Activated CD4-positive, alpha-beta T cell treated with anti-CD3 and anti-CD28 coated beads for 48 hours (primary cell): Measurements from ENCODE around the gene RASGRP1.
"Not testable (repeated sequence)": the region's sequence is repeated elsewhere in the genome, so short reads cannot be mapped to it uniquely, and the experiment has no call there.

Experiments used
- DNase-seq: peaks from one replicate; pipeline ENCODE4 v3.0.0-alpha.2; 2020

The RASGRP1 gene

DNA sequence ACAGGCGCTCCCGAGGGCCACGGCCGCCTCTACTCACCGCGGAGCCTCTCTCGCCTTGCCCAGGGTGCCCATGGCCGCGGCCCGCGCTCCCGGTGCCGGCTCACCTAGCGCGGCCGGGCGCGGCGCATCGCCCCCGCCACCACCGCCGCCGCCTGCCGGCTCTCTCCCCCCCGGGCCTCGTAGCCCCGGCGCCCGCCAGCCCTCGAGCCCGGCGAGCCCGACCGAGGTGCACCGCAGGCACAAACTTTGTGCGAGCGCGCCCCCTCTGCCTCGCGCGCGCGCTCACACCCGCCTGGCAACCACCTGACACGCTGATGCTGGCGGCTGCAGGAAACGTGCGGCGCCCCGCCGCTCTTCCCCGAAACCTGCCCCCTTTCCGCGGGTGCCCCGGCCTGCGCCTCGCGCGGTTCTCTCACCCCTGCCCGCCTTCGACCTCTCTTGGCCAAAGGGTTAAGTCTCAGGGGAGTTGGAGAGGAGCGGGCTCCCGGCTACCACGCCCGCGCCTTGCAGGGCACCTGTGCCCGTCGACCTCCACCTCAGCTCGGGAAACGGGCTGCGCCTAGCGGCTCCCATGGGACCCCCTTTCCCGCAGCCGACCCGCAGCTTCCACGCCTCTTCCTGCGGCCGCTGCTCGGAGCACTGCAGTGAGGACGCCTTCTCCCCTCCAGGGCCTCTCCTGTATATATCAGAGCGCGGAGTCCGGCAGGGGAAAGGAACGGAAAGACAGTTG is at the start of gene RASGRP1:
Gene RASGRP1 (minus strand): TSS at position 258 of the 730 bp plus-strand sequence. CDS start 186 bp downstream, at position 72.
- DNase-seq: peak; percentile 89

DNA sequence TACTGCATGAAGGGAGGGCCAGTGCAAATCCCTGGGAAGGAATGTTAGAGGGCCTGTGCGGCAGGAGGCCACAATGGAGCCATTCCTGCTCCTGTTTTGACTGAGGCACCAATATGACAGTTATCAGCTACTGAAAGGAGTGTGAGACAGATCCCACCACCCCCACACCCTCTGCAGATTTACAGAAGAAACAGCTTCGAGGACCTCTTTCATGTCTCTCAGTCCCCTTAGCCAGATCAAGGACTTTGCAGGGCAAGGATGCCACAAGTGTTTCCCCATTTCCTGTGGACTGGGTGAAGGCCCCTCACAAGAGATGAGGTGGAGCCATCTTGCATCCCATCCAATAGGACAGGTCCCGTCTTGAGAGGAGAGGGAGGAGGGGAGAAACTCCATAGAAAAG is 48.5 kb upstream of the RASGRP1 start:
- DNase-seq: peak; percentile 56

DNA sequence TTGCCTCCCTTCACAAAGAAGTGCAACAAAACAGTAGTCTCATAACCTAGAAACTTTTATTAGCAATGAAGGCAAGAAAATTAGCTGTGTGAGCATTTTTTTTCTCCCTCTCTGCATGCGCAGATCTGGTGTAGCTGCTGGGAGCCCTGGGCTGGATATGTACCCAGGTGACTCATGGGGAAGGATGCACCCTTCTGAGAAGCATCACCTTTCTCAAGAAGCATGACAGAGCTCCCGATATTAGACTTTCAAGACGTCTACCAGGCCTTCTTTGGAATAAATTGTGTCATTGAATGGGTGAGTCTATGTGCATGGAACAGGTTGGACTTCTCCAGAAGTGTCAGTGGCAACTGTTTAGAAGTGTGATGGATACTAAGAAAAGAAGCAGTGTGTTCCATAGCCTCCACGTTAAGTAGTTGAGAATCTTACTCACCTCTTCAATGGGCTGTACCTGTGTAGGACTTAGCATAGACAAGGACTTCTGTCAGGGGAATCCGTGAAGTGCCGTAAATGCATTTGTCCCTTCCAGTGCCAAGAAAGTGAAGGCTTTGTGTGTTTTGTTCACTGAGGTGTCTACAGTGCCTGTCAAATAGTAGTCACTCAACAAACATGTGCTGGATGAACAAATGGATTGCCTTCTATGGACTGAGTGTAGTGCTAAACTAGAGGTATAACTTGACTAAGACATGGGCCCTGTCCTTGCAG is 47.7 kb upstream of the RASGRP1 start:
- DNase-seq: peak; percentile 83

DNA sequence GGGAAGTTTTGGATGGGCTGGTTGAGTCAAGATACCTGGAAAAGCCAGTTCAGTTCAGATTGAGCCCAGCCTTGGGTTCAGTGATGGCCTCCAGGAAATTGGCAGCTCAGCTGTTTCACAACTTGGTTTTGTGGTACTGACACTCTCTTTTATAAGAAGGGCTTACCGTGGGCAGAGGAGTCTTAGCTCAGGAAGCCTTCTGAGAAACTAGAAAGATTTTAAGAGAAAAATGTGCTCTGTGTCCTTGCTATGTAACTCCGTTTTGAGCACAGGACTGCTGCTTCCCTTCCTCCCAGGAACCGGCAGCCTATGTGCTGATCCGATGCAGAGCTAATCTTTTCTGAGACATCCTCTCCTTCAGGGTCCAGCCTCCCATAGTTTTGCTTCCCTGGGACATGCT is 46.6 kb upstream of the RASGRP1 start:
- DNase-seq: peak; percentile 72

DNA sequence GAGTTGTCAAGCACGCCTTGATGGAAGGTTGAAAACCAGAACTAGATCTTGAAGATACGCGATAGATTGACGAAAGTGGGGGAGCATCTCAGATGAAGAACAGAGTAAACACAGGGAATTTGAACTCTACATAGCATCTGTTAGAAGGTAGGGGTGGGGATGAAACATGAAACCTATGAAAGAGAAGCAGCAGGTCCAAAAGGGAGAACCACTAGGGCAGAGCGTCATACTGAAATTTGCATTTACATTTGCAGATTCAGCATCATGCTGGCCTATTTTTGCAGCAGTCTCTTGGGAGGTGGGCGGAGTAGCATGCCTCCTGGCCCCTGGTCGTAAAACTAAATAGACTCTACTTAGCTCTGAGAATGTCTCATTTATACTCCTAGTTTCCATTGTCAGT is 46.1 kb upstream of the RASGRP1 start:
- peak; percentile 78 for DNase-seq

DNA sequence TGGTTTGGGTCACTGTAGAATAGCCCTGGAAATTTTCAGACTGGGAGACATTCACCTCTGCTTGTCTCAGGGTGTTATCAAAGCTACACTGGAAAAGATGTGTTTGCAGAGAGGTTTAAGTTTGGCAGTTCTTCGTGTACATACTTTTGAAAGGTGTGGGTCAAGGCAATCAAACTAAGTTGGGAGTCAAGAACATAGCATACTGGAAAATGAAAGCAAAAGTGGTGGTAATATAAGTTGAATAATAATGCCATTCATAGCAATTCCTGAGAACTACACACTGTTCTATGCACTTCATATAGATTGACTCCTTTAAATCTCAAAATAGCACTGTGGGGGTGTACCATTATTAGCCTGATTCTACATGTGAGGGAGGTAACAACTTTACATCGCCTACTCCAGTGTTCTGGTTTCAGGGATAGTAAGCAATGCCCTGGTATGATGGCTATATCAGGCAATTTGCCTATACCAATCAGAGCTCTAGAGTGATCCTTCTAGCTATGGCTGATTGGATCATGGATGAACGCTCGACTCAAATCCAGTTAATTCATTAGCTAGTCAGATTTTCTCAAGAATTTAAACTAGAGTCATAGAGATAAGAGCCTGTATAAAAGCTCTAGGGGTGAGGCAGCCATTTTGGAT is 44.6 kb upstream of the RASGRP1 start:
- no peak for DNase-seq

DNA sequence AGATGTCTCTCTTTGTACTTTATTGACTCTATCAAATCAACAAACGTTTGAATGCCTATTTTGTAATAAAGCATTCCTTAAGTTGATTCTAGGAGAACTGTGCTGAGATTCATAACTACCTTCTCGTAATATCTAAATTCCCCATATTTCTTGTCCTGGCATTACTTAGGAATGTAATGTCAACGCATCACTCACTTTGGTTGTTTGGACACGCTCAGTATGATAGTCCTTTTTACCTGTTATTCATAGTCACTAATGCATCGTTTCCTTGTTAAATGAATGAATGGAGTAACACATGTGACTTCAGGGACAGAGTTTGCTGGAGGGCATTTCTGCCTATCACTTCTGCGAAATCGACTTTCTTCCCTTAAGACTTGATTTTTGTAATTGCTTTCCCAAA is 44.1 kb upstream of the RASGRP1 start:
- no peak for DNase-seq

DNA sequence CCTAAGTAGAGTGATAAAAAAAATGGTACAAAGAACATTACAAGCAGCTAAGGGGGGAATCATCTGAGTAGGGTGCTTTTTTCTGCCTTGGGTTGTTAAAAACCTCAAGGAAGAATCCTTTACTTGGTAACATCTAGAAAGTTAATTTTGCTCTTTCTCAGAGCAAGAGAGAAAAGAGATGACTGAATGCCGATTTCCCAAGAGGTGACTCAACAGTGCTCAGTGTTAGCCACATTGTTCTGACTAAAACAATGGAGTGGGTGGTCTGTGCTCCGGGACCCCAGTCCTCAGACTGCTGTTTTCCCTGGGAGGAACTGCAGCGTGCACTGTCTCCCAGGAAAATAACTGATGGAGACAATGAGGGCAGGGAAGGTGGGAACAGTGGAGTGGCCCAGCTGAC is 41.1 kb upstream of the RASGRP1 start:
- peak; percentile 19 for DNase-seq

DNA sequence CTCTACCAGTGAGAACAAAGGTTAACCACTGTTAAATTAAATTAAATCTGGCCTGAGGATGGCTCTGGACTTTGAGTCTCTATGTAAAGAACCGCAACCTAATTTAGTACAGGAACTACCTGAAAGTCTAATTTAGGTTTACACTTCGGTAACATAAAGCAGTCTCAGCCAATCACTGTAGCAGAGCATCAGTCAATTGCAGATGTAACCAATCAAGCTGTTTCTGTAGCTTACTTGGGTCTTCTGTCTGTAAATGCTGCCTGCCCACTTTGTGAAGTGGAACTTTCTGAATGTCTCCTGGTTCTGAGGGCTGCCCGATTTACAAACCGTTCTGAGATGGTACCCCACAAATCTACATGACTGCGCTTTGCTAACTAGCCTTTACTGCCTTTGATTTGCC is 39.1 kb upstream of the RASGRP1 start:
- no peak for DNase-seq

DNA sequence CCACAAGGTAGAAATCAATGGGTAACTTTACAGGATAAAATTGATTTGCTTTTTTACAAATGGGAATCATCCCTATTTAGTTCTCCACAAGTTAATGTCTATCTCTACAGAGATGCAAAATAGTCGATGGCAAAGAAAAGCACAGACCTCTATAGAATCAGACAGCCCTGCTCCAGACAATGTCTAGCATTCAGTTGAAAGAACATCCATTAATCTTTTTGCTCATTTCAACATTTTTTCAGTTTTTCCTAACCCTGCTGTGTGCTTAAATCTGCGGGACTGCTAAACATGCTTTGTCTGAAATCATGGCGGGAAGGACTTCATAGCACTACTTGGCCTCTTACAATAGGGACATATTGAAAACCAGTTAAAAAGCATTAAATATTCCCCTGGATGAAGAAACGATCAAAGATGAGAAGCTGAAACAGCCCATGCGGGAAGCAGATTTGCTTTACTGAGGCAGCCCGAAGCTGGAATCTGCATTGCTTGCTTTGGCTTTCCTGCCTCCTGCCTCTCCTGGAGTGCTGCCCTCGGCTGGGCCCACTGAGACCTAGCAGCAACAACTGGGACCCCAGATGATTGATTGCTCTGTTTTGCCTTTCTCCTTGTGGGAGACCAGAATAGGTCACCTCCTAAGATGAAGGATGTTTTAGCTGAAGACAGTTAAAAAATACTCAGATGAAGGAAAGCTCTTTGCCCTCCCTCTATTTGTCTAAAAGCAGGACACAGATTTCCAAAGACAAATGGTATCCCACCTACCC is 38.5 kb upstream of the RASGRP1 start:
- DNase-seq: no peak

DNA sequence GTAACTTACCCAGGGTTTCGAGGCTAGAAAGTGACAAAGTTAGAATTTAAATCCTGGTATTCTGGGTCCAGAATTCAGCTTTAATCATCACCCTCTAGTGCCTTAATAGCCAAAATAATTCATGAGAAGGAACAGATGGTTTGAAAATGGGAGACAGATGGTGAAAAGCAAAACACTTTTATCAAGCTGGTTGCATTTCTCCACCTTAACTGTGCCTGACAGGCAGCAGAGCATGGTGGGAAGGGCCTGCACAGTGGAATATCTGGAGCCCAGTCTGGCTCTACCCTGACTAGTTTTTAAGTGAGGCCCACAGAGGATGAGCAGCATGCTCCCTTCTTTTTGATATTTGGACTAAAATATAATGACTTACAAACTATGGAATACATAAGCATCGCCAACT is 35.6 kb upstream of the RASGRP1 start:
- no peak for DNase-seq

DNA sequence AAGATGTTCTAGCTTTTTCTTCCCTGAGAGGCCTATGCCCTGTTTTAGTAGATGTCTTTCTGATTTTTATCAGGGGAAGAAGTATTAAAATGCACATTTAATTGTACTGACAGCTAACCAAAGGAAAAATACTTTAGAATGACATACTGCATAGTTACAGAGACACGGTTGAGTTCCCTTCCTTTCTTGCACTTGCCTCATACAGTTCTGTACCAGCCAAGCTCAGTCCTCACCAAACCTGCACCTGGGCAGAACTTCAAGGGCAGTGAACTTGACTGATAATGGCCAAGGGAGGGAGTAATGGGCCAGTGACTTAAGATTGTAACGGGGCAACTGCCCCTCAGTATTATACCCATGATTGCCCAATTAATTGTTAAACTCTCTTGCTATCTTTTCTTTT is 34.1 kb upstream of the RASGRP1 start:
- no peak for DNase-seq

DNA sequence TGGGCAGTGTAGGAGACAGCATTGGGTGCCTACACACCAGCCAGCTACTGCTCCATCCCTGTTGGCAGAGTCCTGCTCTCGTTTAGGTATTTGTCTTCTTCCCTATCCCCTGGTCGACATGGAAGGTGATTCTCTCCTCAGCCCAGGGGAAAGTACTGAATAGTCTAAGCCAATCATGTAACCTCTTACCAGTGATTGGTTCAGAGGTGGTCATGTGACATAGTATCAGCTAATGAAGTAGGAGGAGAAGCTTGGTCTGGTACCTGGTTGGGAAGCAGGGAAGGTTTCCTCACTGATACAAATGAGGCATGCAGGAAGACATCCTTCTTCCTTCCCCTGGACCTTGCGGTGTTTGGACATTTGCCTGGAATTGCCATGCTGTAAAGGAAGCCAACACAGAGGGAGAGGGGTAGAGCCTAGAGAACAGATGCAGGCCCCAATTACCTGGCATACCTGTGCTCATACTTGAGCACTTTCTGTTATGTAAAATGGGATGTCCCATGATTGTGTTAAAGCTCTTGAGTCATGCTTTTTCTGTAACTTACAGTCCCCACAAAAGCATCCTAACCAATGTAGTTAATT is 32.7 kb upstream of the RASGRP1 start:
- DNase-seq: no peak

DNA sequence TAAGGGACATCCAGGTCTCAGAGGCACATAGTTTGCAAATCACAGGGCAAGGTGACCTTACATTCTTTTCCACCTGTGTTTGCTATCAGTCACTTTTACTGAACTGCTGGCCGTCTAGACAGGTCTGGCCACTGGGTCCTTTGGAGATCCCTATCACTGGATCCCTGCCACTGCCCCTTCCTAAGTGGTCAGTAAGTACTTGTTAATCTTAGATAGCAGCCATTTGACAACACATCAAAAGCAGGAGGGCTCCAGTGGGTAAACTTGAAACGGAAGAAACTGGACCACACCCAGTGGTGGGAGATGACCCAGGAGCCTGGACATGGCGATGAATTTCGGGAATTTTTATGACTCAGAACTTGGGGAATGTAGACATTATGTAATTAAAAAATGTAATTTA is 28.9 kb upstream of the RASGRP1 start:
- no peak for DNase-seq

DNA sequence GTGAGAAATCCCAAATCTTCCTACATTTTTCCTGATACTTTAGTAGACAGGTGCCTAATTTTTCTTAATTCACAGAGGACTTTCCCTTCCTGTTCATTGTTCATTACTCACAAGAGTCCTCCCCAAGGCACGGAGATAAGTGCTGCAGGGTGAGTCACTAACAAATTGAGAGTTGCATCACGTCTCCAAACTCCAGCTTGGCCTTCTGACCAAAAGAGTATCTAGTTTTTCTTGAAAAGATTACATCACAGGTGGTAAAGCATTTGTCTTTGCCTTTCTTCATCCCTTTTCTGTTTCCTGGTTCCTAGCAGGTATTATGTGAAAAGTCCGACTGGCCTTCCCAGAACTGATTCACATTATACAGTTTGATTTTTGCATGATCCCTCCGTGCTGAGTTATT is 24.9 kb upstream of the RASGRP1 start:
- peak; percentile 46 for DNase-seq

DNA sequence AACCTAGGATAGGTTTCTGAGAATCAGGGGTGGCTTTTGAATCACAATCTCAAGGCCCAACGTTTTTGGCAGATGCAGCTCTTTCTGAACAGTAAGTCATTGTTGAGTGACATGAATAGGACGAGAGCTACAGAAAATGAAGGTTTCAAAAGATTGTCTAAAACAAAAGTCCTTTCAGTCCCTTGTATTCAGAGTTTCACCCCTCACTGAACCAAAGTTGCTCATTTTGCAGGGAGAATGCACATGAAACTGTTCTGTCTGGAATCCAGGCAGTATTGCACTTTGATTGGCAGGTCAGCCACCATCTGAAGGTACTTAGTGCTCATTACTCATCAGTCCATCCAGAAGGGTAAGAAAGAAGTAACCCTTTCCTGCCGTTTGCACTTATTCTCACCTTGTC is 24.1 kb upstream of the RASGRP1 start:
- DNase-seq: no peak

DNA sequence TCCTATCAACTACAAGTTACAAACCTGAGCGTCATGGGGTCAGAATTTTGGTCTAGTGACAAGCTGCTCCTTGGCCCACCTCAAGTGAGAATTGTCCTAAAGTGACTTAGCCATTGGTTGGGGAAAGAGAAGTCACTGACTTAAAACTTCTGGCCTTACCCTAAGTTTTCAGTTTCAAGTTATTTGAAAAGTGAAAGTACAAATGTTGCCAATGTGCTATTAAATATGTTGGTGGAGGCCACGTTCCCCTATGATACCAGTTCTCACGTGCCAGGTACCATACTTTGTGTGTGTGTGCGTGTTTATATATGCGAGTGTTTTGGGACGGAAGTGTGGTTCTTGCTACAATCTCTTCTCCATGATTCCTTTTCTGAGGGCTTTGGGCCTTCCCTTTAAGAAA is 22.6 kb upstream of the RASGRP1 start:
- DNase-seq: no peak

DNA sequence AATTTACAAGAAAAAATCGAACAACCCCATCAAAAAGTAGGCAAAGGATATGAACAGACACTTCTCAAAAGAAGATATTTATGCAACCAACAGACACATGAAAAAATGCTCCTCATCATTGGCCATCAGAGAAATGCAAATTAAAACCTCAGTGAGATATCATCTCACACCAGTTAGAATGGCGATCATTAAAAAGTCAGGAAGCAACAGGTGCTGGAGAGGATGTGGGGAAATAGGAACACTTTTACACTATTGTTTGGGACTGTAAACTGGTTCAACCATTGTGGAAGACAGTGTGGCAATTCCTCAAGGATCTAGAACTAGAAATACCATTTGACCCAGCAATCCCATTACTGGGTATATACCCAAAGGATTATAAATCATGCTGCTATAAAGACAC is 21.4 kb upstream of the RASGRP1 start:
- not testable (repeated sequence) for DNase-seq

DNA sequence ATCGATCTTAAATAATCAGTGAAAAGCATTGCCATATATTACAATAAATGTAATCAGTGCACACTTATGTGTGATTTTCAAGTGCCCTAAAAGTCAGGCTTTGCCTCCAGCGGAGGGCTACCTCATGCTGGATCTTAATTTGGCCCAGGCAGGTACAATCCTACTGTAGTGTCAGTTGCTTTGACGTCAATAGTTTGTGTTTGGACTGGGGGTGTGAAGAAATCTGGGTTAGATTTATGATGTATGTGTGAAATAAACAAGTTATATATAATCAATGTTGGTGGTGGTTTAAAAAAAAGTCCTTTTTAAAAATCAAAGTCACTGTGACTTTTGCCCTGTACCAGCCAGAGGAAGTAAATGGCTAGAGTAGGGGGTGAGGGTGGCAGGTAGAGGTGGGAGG is 14.0 kb upstream of the RASGRP1 start:
- DNase-seq: no peak

DNA sequence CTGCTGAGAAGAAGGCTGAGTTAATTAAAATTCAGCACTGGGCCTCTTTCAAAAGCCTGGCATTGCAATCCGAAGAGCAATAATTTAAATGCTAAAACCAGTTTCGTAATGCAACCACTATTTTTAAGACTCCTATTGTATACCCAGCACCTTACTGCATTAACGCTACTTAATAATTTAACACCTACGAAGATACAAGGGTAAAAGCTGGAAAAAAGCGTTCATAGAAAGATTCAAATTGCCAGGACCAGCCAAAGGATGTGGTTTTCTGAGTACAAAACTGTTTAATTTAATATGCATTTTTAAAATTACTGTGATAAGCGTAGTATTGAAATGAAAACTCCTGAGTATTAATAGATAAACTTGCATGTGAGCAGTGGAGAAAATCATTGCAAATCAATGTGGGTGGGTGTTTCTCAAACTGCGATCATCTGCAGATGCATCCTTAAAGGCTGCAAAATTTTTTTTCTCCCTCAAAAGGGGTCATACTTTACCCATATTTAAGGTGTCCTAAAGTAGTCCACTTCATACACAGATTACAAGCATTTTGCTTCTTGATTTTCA is 12.9 kb upstream of the RASGRP1 start:
- no peak for DNase-seq

DNA sequence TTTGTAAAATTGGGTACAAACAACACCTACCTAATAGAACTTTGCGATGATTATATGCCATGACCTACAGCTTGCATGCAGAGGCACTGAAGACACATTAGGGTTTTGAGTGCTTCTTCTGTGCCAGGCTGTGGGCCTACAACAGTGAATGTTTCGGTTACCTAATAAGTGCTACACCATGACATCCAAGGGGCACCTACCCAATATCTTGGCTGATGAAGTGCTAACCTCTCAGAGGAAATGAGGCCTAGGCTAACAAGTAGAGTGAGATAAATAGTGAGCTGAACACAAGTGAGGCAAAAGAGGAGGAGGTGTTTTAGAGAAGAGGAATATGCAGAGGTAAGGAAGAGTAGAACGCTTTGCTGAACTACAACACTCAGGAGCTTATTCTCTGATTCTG is 12.2 kb upstream of the RASGRP1 start:
- no peak for DNase-seq

DNA sequence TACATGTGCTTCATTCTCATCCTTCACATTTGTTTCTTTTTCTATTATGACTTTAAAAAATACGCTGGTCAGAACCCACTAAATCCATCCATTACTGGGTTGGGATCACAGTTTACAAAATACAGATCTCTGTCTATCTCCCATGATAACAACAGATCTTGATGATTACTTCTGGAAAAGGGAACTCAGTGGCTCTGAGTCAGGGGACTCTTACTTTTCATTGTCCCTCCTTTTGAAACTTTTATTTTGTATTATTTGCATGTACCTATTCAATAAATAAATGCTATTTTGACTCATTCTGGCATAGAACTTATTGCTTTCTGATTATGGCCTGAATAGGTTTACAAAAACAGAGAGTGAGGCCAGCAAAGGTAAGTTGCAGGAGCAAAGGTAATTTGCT is 11.6 kb upstream of the RASGRP1 start:
- DNase-seq: no peak

DNA sequence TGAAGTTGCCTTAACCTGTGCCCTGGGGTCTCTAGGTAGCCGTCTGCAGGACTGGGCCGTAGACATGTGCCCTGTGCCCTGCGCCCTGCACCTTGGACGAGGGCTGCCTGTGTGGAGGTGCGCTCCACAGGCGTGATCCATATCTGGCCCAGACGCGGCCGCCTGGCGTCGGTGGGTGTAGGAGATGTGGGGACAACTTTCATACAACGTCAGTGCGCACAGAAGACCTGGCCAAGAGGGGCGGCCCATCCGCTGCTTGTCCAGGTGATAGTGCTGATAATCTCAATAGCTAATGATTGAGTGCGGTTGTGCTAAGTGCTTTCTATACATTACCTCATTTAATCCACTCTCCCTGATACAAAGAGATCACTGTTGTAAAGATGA is 665 bp upstream of the RASGRP1 start:
- DNase-seq: no peak
